ENCODE results near the gene PFAS.
A peak's percentile ranks its signal among the peaks of the same experiment; 100 is the strongest.

PFAS gene

DNA sequence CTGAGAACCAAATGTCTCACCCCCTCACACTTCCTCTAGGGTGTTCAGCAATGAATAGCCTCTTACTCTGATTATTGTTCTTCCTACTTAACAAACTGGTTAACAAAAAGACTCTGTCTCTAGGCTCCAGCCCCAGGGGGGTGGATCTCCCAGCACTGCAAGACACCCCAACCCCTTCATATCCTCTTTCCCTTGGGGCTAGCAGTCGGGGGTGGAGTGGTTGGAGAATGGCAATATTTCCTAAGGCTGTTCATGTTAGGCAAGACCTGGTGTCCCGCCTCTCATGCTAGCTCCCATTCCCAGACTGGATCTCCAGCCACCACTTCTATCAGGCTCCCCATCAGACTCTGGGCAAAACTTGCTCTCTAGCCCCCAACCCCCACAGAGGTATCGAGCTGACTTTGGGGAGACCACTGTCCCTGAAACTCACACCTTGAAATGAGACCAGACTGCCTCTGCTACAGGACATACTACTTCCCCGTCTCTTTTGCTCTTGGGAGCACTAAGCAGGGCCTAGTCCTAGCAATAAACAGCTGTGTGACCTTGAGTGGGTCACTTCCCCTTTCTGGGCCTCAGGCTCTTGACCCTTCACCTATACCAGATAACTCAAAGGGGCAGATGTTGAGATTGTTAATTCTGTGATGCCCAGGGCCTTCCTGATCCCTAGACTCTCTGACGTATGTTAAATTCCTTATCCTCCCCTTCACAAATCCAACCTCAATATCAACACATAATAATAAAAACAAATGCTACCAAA lies 43.7 kb downstream of the PFAS start:
- intact Hi-C loops (cut with DNase I) = no loop called here
- DNase-seq = peak in 1 of 10 donors; percentile 14

- DNase-seq = peak in 1 of 10 donors; percentile 67
- intact Hi-C loops (cut with DNase I) = loop anchor here (2.0 kb wide), 1 partner anchor 46 kb away; the partner anchor contains the start of genes CTC1 and PFAS
Observed at GRCh38 chr17:8294361-8294760, 45.3 kb downstream of the PFAS start.

DNA sequence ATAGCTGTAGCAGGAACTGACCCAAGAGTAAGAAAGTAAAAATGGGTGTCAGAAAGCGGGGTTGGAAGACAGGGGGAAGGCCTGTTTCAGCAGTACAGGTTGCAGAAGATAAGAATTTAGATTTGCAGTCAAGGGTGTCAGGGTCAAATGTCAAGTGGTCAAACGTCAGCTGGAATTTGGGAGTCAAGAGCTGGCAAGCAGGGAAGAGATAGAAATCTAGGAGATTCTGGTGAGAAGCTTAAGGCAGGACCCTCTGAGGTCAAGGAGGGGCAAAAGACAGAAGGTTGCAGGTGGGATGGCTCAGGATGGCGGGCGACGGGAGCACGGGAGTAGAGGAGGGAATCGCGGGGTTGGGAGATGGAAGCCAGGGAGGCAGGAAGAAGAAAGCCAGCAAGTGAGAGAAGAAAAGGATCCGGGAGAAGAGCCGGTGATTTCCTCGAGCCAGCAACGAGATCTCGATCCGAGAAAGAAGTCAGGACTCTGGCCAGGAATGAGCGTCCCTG lies 45.8 kb downstream of the PFAS start:
- no peak for DNase-seq
- intact Hi-C loops (cut with DNase I) = loop anchor here (2.0 kb wide), 1 partner anchor 46 kb away; the partner anchor contains the start of genes CTC1 and PFAS

- peak in 1 of 10 donors; percentile 4 for DNase-seq
Observed at GRCh38 chr17:8300226-8300625, 51.1 kb downstream of the PFAS start.

GRCh38 chr17:8300627-8301242 lies 51.6 kb downstream of the PFAS start:
- intact Hi-C loops (cut with DNase I) = loop anchor here (5.0 kb wide), 1 partner anchor 178 kb away; the partner anchor contains the start of gene HES7
- DNase-seq = peak in 9 of 10 donors; percentile 40 to 95 (median 62)

More at GRCh38 chr17:8300226-8300625, 51.1 kb downstream of the PFAS start:
- intact Hi-C loops (cut with DNase I) = loop anchor here (5.0 kb wide), 1 partner anchor 178 kb away; the partner anchor contains the start of gene HES7

DNA sequence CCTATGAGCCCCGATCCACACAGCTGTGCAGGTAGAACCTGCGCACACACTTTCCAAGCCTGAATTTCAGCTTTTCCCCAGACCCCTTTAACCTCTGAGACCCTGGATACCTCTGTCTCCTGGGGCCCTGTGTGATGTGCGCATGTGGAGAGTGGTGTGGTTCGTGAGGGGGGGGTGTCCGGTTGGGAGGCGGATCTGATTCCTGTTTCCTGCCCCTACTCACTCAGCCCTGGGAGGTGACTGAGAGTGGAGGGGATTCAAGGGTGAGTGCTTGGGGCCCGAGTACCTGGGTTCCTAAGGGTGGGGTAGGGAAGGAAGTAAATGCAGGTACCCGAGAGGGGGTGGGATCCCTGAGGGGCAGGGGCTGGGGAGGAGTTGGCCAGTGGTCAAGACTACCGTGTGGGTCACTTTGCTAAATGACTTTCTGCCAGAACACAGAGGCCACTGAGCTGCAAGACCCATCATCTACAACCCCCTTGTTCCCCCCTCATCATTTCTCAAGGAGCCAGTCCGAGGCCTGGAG lies 61.6 kb downstream of the PFAS start:
- intact Hi-C loops (cut with DNase I) = no loop called here
- peak in 1 of 10 donors; percentile 21 for DNase-seq

- intact Hi-C loops (cut with DNase I) = no loop called here
Observed at GRCh38 chr17:8311131-8311790, 62.2 kb downstream of the PFAS start.

GRCh38 chr17:8312251-8312650 lies 63.2 kb downstream of the PFAS start:
- intact Hi-C loops (cut with DNase I) = no loop called here
- peak in 1 of 10 donors; percentile 61 for DNase-seq

More at GRCh38 chr17:8311131-8311790, 62.2 kb downstream of the PFAS start:
- DNase-seq = peak in 2 of 10 donors; percentile 39 to 52

DNA sequence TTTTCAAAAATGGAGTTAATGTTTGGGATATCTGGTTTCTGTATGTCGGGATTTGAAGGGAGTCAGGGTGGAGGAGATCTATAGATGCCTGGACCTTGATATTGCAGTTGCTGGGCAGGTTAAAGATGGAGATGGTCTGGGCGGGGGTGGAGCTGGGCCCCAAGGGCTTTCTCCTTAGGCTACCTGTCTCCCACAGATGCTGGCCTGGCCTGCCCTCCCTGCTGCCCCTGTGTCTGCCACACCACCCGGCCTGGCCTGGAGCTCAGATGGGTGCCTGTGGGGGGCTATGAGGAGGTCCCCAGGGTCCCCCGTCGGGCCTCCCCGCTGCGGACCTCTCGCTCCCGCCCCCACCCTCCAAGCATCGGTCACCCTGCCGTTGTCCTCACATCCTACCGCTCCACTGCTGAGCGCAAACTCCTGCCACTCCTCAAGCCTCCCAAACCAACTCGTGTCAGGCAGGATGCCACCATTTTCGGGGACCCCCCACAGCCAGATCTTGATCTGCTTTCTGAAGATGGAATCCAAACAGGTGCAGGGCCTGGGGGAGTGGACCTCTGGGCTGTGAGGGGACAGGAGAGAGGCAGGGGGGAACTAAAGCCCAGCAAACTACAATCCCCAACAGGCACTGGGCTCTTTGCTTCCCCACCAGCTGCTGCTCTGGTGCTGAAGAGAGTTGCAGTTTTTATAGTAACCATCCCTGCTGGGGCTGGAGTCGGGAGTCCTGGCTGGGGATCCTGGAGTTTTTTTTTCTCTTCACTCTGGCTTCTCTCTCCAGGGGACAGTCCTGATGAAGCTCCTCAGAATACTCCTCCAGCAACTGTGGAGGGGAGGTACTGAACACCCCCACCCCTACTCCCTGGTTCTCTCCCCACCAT lies 63.9 kb downstream of the PFAS start:
- DNase-seq = peak in 1 of 10 donors; percentile 36
- intact Hi-C loops (cut with DNase I) = no loop called here

- intact Hi-C loops (cut with DNase I) = no loop called here
- peak in 1 of 10 donors; percentile 81 for DNase-seq
Observed at GRCh38 chr17:8314797-8315763, 66.0 kb downstream of the PFAS start.

GRCh38 chr17:8315764-8316217 lies 66.7 kb downstream of the PFAS start:
- peak in 5 of 10 donors; percentile 31 to 92 (median 77) for DNase-seq
- intact Hi-C loops (cut with DNase I) = no loop called here

GRCh38 chr17:8318010-8318935 lies 69.2 kb downstream of the PFAS start:
- peak in 1 of 10 donors; percentile 70 for DNase-seq
- intact Hi-C loops (cut with DNase I) = no loop called here

Data from posterior cingulate gyrus (tissue), 11 donors.